ENCODE measurements around the gene PRKCH.
A peak's percentile ranks its signal among the peaks of the same experiment; 100 is the strongest.

The PRKCH gene

GRCh38 chr14:61287196-61287595, 34.2 kb upstream of the PRKCH start:
- Histone ChIP-seq H3K9ac (ENCODE audit: low read length) (no peak overlapping the region), H3K27me3 (ENCODE audit: control insufficient read depth, insufficient read depth, low read length) (peaks cover 10% of the 10 kb centered on the region), H3K4me1 (ENCODE audit: control insufficient read depth, low read depth, low read length) (no peaks in the 10 kb centered on the region), H3K27ac (ENCODE audit: low read length) (no peak overlapping the region), H3K9me3 (ENCODE audit: control insufficient read depth, low read depth, low read length) (no peaks in the 10 kb centered on the region), H3K36me3 (ENCODE audit: control insufficient read depth, low read depth, low read length) (no peaks in the 10 kb centered on the region), H3K4me3 (ENCODE audit: low read length) (no peak overlapping the region)

GRCh38 chr14:61288228-61288627, 33.2 kb upstream of the PRKCH start:
- Histone ChIP-seq H3K36me3 (ENCODE audit: control insufficient read depth, low read depth, low read length) (no peaks in the 10 kb centered on the region), H3K4me1 (ENCODE audit: control insufficient read depth, low read depth, low read length) (no peaks in the 10 kb centered on the region), H3K27me3 (ENCODE audit: control insufficient read depth, insufficient read depth, low read length) (peaks cover 5% of the 10 kb centered on the region), H3K27ac (ENCODE audit: low read length) (no peak overlapping the region), H3K9ac (ENCODE audit: low read length) (no peak overlapping the region), H3K9me3 (ENCODE audit: control insufficient read depth, low read depth, low read length) (no peaks in the 10 kb centered on the region), H3K4me3 (ENCODE audit: low read length) (no peak overlapping the region)

- H3K9me3 ChIP-seq (ENCODE audit: control insufficient read depth, low read depth, low read length) = no peaks in the 10 kb centered on the region
- no peaks in the 10 kb centered on the region for H3K4me1 ChIP-seq (ENCODE audit: control insufficient read depth, low read depth, low read length)
- H3K27ac ChIP-seq (ENCODE audit: low read length) = no peak overlapping the region
- no peak overlapping the region for H3K4me3 ChIP-seq (ENCODE audit: low read length)
- no peaks in the 10 kb centered on the region for H3K36me3 ChIP-seq (ENCODE audit: control insufficient read depth, low read depth, low read length)
- H3K27me3 ChIP-seq (ENCODE audit: control insufficient read depth, insufficient read depth, low read length) = peaks cover 5% of the 10 kb centered on the region
- H3K9ac ChIP-seq (ENCODE audit: low read length) = no peak overlapping the region
Observed at GRCh38 chr14:61288720-61289119, 32.7 kb upstream of the PRKCH start.

GRCh38 chr14:61290701-61291100, 30.7 kb upstream of the PRKCH start:
- H3K9me3 ChIP-seq (ENCODE audit: control insufficient read depth, low read depth, low read length) = no peaks in the 10 kb centered on the region
- H3K27ac ChIP-seq (ENCODE audit: low read length) = no peak overlapping the region
- no peaks in the 10 kb centered on the region for H3K36me3 ChIP-seq (ENCODE audit: control insufficient read depth, low read depth, low read length)
- H3K27me3 ChIP-seq (ENCODE audit: control insufficient read depth, insufficient read depth, low read length) = no peaks in the 10 kb centered on the region
- no peaks in the 10 kb centered on the region for H3K4me1 ChIP-seq (ENCODE audit: control insufficient read depth, low read depth, low read length)
- H3K4me3 ChIP-seq (ENCODE audit: low read length) = no peak overlapping the region
- H3K9ac ChIP-seq (ENCODE audit: low read length) = no peak overlapping the region

GRCh38 chr14:61296151-61296550, 25.2 kb upstream of the PRKCH start:
- Histone ChIP-seq H3K27me3 (ENCODE audit: control insufficient read depth, insufficient read depth, low read length) (no peaks in the 10 kb centered on the region), H3K4me1 (ENCODE audit: control insufficient read depth, low read depth, low read length) (peaks cover 20% of the 10 kb centered on the region), H3K4me3 (ENCODE audit: low read length) (no peak overlapping the region), H3K27ac (ENCODE audit: low read length) (no peak overlapping the region), H3K9ac (ENCODE audit: low read length) (no peak overlapping the region), H3K9me3 (ENCODE audit: control insufficient read depth, low read depth, low read length) (no peaks in the 10 kb centered on the region), H3K36me3 (ENCODE audit: control insufficient read depth, low read depth, low read length) (no peaks in the 10 kb centered on the region)

GRCh38 chr14:61296719-61297502, 24.5 kb upstream of the PRKCH start:
- Histone ChIP-seq H3K4me1 (ENCODE audit: control insufficient read depth, low read depth, low read length) (peaks cover 21% of the 10 kb centered on the region), H3K27me3 (ENCODE audit: control insufficient read depth, insufficient read depth, low read length) (no peaks in the 10 kb centered on the region), H3K9me3 (ENCODE audit: control insufficient read depth, low read depth, low read length) (no peaks in the 10 kb centered on the region), H3K9ac (ENCODE audit: low read length) (no peak overlapping the region), H3K4me3 (ENCODE audit: low read length) (no peak overlapping the region), H3K27ac (ENCODE audit: low read length) (no peak overlapping the region), H3K36me3 (ENCODE audit: control insufficient read depth, low read depth, low read length) (no peaks in the 10 kb centered on the region)

GRCh38 chr14:61297581-61297980, 23.8 kb upstream of the PRKCH start:
- peaks cover 21% of the 10 kb centered on the region for H3K4me1 ChIP-seq (ENCODE audit: control insufficient read depth, low read depth, low read length)
- H3K9ac ChIP-seq (ENCODE audit: low read length) = no peak overlapping the region
- H3K36me3 ChIP-seq (ENCODE audit: control insufficient read depth, low read depth, low read length) = no peaks in the 10 kb centered on the region
- no peaks in the 10 kb centered on the region for H3K27me3 ChIP-seq (ENCODE audit: control insufficient read depth, insufficient read depth, low read length)
- H3K27ac ChIP-seq (ENCODE audit: low read length) = no peak overlapping the region
- no peaks in the 10 kb centered on the region for H3K9me3 ChIP-seq (ENCODE audit: control insufficient read depth, low read depth, low read length)
- H3K4me3 ChIP-seq (ENCODE audit: low read length) = no peak overlapping the region

GRCh38 chr14:61298824-61299223, 22.6 kb upstream of the PRKCH start:
- no peaks in the 10 kb centered on the region for H3K36me3 ChIP-seq (ENCODE audit: control insufficient read depth, low read depth, low read length)
- H3K27me3 ChIP-seq (ENCODE audit: control insufficient read depth, insufficient read depth, low read length) = no peaks in the 10 kb centered on the region
- H3K4me3 ChIP-seq (ENCODE audit: low read length) = no peak overlapping the region
- no peak overlapping the region for H3K27ac ChIP-seq (ENCODE audit: low read length)
- H3K9me3 ChIP-seq (ENCODE audit: control insufficient read depth, low read depth, low read length) = no peaks in the 10 kb centered on the region
- H3K9ac ChIP-seq (ENCODE audit: low read length) = no peak overlapping the region
- peaks cover 21% of the 10 kb centered on the region for H3K4me1 ChIP-seq (ENCODE audit: control insufficient read depth, low read depth, low read length)

GRCh38 chr14:61300209-61300608, 21.2 kb upstream of the PRKCH start:
- H3K27ac ChIP-seq (ENCODE audit: low read length) = no peak overlapping the region
- no peak overlapping the region for H3K9ac ChIP-seq (ENCODE audit: low read length)
- no peaks in the 10 kb centered on the region for H3K36me3 ChIP-seq (ENCODE audit: control insufficient read depth, low read depth, low read length)
- no peak overlapping the region for H3K4me3 ChIP-seq (ENCODE audit: low read length)
- peaks cover 21% of the 10 kb centered on the region for H3K4me1 ChIP-seq (ENCODE audit: control insufficient read depth, low read depth, low read length)
- no peaks in the 10 kb centered on the region for H3K27me3 ChIP-seq (ENCODE audit: control insufficient read depth, insufficient read depth, low read length)
- no peaks in the 10 kb centered on the region for H3K9me3 ChIP-seq (ENCODE audit: control insufficient read depth, low read depth, low read length)

- H3K27me3 ChIP-seq (ENCODE audit: control insufficient read depth, insufficient read depth, low read length) = no peaks in the 10 kb centered on the region
- no peaks in the 10 kb centered on the region for H3K36me3 ChIP-seq (ENCODE audit: control insufficient read depth, low read depth, low read length)
- no peaks in the 10 kb centered on the region for H3K9me3 ChIP-seq (ENCODE audit: control insufficient read depth, low read depth, low read length)
- peaks cover 21% of the 10 kb centered on the region for H3K4me1 ChIP-seq (ENCODE audit: control insufficient read depth, low read depth, low read length)
- no peak overlapping the region for H3K9ac ChIP-seq (ENCODE audit: low read length)
- peak overlapping the region; percentile 25 for H3K4me3 ChIP-seq (ENCODE audit: low read length)
- H3K27ac ChIP-seq (ENCODE audit: low read length) = no peak overlapping the region
Observed at GRCh38 chr14:61300754-61301153, 20.6 kb upstream of the PRKCH start.

GRCh38 chr14:61304688-61305087, 16.7 kb upstream of the PRKCH start:
- Histone ChIP-seq H3K4me3 (ENCODE audit: low read length) (no peak overlapping the region), H3K4me1 (ENCODE audit: control insufficient read depth, low read depth, low read length) (peaks cover 14% of the 10 kb centered on the region), H3K9me3 (ENCODE audit: control insufficient read depth, low read depth, low read length) (no peaks in the 10 kb centered on the region), H3K9ac (ENCODE audit: low read length) (no peak overlapping the region), H3K36me3 (ENCODE audit: control insufficient read depth, low read depth, low read length) (no peaks in the 10 kb centered on the region), H3K27me3 (ENCODE audit: control insufficient read depth, insufficient read depth, low read length) (no peaks in the 10 kb centered on the region), H3K27ac (ENCODE audit: low read length) (no peak overlapping the region)

GRCh38 chr14:61308198-61308597, 13.2 kb upstream of the PRKCH start:
- no peaks in the 10 kb centered on the region for H3K4me1 ChIP-seq (ENCODE audit: control insufficient read depth, low read depth, low read length)
- H3K9ac ChIP-seq (ENCODE audit: low read length) = no peak overlapping the region
- H3K36me3 ChIP-seq (ENCODE audit: control insufficient read depth, low read depth, low read length) = no peaks in the 10 kb centered on the region
- no peak overlapping the region for H3K27ac ChIP-seq (ENCODE audit: low read length)
- H3K27me3 ChIP-seq (ENCODE audit: control insufficient read depth, insufficient read depth, low read length) = no peaks in the 10 kb centered on the region
- no peaks in the 10 kb centered on the region for H3K9me3 ChIP-seq (ENCODE audit: control insufficient read depth, low read depth, low read length)
- no peak overlapping the region for H3K4me3 ChIP-seq (ENCODE audit: low read length)

All from iPS-18a (cell line).